ENCODE data around the gene AKR7A3.
"Not testable (repeated sequence)": the region's sequence is repeated elsewhere in the genome, so short reads cannot be mapped to it uniquely, and the experiment has no call there.

Gene AKR7A3

GRCh38 chr1:19287436-19288185 lies 959 bp downstream of the AKR7A3 start:
- Mint-ChIP-seq H3K27ac (no peak overlapping the region), H3K4me3 (peak overlapping the region; percentile 80), H3K36me3 (peaks cover 12% of the 10 kb centered on the region), H3K27me3 (peaks cover 5% of the 10 kb centered on the region), H3K4me1 (peaks cover 6% of the 10 kb centered on the region), H3K9me3 (peaks cover 1% of the 10 kb centered on the region)
- ATAC-seq (ENCODE audit: low read depth) (no peak), DNase-seq (ENCODE audit: low spot score in 2 of 2) (no peak)

- not testable (repeated sequence) for H3K36me3 Mint-ChIP-seq; H3K27me3 Mint-ChIP-seq; ATAC-seq (ENCODE audit: low read depth); H3K9me3 Mint-ChIP-seq; H3K4me1 Mint-ChIP-seq; DNase-seq (ENCODE audit: low spot score in 2 of 2); H3K27ac Mint-ChIP-seq; H3K4me3 Mint-ChIP-seq
Observed at GRCh38 chr1:19285807-19286206, 2.8 kb downstream of the AKR7A3 start.

GRCh38 chr1:19285366-19285765 lies 3.2 kb downstream of the AKR7A3 start:
- H3K4me1 Mint-ChIP-seq, H3K9me3 Mint-ChIP-seq: not testable (repeated sequence)

GRCh38 chr1:19284881-19285280 lies 3.7 kb downstream of the AKR7A3 start:
- Mint-ChIP-seq H3K4me3 (no peak overlapping the region), H3K36me3 (peaks cover 7% of the 10 kb centered on the region), H3K27me3 (peaks cover 5% of the 10 kb centered on the region), H3K4me1 (peaks cover 6% of the 10 kb centered on the region), H3K9me3 (no peaks in the 10 kb centered on the region), H3K27ac (no peak overlapping the region)
- ATAC-seq (ENCODE audit: low read depth): no peak
- no peak for DNase-seq (ENCODE audit: low spot score in 2 of 2)

More at GRCh38 chr1:19285366-19285765, 3.2 kb downstream of the AKR7A3 start:
- not testable (repeated sequence) for H3K27me3 Mint-ChIP-seq; DNase-seq (ENCODE audit: low spot score in 2 of 2); H3K4me3 Mint-ChIP-seq; H3K27ac Mint-ChIP-seq; ATAC-seq (ENCODE audit: low read depth); H3K36me3 Mint-ChIP-seq

- Mint-ChIP-seq H3K4me1 (peaks cover 3% of the 10 kb centered on the region), H3K9me3 (no peaks in the 10 kb centered on the region), H3K4me3 (no peak overlapping the region), H3K27ac (no peak overlapping the region), H3K27me3 (peaks cover 3% of the 10 kb centered on the region), H3K36me3 (peaks cover 6% of the 10 kb centered on the region)
- ATAC-seq (ENCODE audit: low read depth) (no peak), DNase-seq (ENCODE audit: low spot score in 2 of 2) (no peak)
Observed at GRCh38 chr1:19283891-19284290, 4.7 kb downstream of the AKR7A3 start.

- H3K9me3 Mint-ChIP-seq: peaks cover 7% of the 10 kb centered on the region
- DNase-seq (ENCODE audit: low spot score in 2 of 2): no peak
- H3K4me1 Mint-ChIP-seq: no peaks in the 10 kb centered on the region
- H3K36me3 Mint-ChIP-seq: peaks cover 11% of the 10 kb centered on the region
- H3K4me3 Mint-ChIP-seq: no peak overlapping the region
- H3K27ac Mint-ChIP-seq: no peak overlapping the region
- no peak for ATAC-seq (ENCODE audit: low read depth)
- peaks cover 9% of the 10 kb centered on the region for H3K27me3 Mint-ChIP-seq
Observed at GRCh38 chr1:19274636-19275035, 13.9 kb downstream of the AKR7A3 start.

GRCh38 chr1:19273844-19274531 lies 14.6 kb downstream of the AKR7A3 start:
- H3K27me3 Mint-ChIP-seq; H3K4me1 Mint-ChIP-seq; ATAC-seq (ENCODE audit: low read depth); H3K9me3 Mint-ChIP-seq; H3K4me3 Mint-ChIP-seq; DNase-seq (ENCODE audit: low spot score in 2 of 2); H3K27ac Mint-ChIP-seq: not testable (repeated sequence)
- H3K36me3 Mint-ChIP-seq: peaks cover 11% of the 10 kb centered on the region

- H3K27ac Mint-ChIP-seq: no peak overlapping the region
- peaks cover 9% of the 10 kb centered on the region for H3K27me3 Mint-ChIP-seq
- ATAC-seq (ENCODE audit: low read depth): no peak
- no peak for DNase-seq (ENCODE audit: low spot score in 2 of 2)
- peaks cover 7% of the 10 kb centered on the region for H3K9me3 Mint-ChIP-seq
- peaks cover 11% of the 10 kb centered on the region for H3K36me3 Mint-ChIP-seq
- no peaks in the 10 kb centered on the region for H3K4me1 Mint-ChIP-seq
- H3K4me3 Mint-ChIP-seq: no peak overlapping the region
Observed at GRCh38 chr1:19273106-19273843, 15.3 kb downstream of the AKR7A3 start.

GRCh38 chr1:19272064-19272463 lies 16.5 kb downstream of the AKR7A3 start:
- Mint-ChIP-seq H3K27me3 (peaks cover 9% of the 10 kb centered on the region), H3K27ac (no peak overlapping the region), H3K4me3 (no peak overlapping the region), H3K4me1 (no peaks in the 10 kb centered on the region), H3K36me3 (peaks cover 11% of the 10 kb centered on the region), H3K9me3 (peaks cover 6% of the 10 kb centered on the region)
- ATAC-seq (ENCODE audit: low read depth) (no peak), DNase-seq (ENCODE audit: low spot score in 2 of 2) (no peak)

- H3K4me1 Mint-ChIP-seq; H3K27me3 Mint-ChIP-seq; H3K27ac Mint-ChIP-seq; H3K4me3 Mint-ChIP-seq; H3K9me3 Mint-ChIP-seq; ATAC-seq (ENCODE audit: low read depth); DNase-seq (ENCODE audit: low spot score in 2 of 2): not testable (repeated sequence)
- peaks cover 13% of the 10 kb centered on the region for H3K36me3 Mint-ChIP-seq
Observed at GRCh38 chr1:19270343-19270730, 18.2 kb downstream of the AKR7A3 start.

GRCh38 chr1:19269427-19270342 lies 18.9 kb downstream of the AKR7A3 start:
- not testable (repeated sequence) for H3K27ac Mint-ChIP-seq; H3K4me1 Mint-ChIP-seq; DNase-seq (ENCODE audit: low spot score in 2 of 2); H3K9me3 Mint-ChIP-seq; H3K4me3 Mint-ChIP-seq; ATAC-seq (ENCODE audit: low read depth); H3K27me3 Mint-ChIP-seq
- H3K36me3 Mint-ChIP-seq: peaks cover 13% of the 10 kb centered on the region

- no peak overlapping the region for H3K27ac Mint-ChIP-seq
- H3K4me3 Mint-ChIP-seq: no peak overlapping the region
- no peak for ATAC-seq (ENCODE audit: low read depth)
- no peak for DNase-seq (ENCODE audit: low spot score in 2 of 2)
- H3K27me3 Mint-ChIP-seq: peaks cover 6% of the 10 kb centered on the region
- H3K9me3 Mint-ChIP-seq: peaks cover 2% of the 10 kb centered on the region
- H3K36me3 Mint-ChIP-seq: peaks cover 9% of the 10 kb centered on the region
- no peaks in the 10 kb centered on the region for H3K4me1 Mint-ChIP-seq
Observed at GRCh38 chr1:19268445-19268844, 20.1 kb downstream of the AKR7A3 start.

GRCh38 chr1:19262744-19263143 lies 25.8 kb downstream of the AKR7A3 start:
- H3K4me3 Mint-ChIP-seq: no peak overlapping the region
- H3K9me3 Mint-ChIP-seq: peaks cover 1% of the 10 kb centered on the region
- H3K27ac Mint-ChIP-seq: no peak overlapping the region
- ATAC-seq (ENCODE audit: low read depth) (no peak), DNase-seq (ENCODE audit: low spot score in 2 of 2) (no peak)
- no peaks in the 10 kb centered on the region for H3K27me3 Mint-ChIP-seq
- peaks cover 5% of the 10 kb centered on the region for H3K36me3 Mint-ChIP-seq
- H3K4me1 Mint-ChIP-seq: no peaks in the 10 kb centered on the region

Data from memory B cell (primary cell).